HG02763 (cell line): ENCODE results near the gene STK35.

ENCODE experiments used
- ATAC-seq: cut with Tn5 transposase; IDR thresholded peaks from one replicate; pipeline ENCODE4 v1.9.1; 2021; ENCODE audit warnings: mild to moderate bottlenecking, moderate library complexity; ENCODE audit not compliant: unreplicated experiment

Gene STK35

GRCh38 chr20:2132461-2132901 is 30.9 kb downstream of the STK35 start:
- no peak for ATAC-seq

- no peak for ATAC-seq
Measured at GRCh38 chr20:2133318-2134183, 31.9 kb downstream of the STK35 start.

DNA sequence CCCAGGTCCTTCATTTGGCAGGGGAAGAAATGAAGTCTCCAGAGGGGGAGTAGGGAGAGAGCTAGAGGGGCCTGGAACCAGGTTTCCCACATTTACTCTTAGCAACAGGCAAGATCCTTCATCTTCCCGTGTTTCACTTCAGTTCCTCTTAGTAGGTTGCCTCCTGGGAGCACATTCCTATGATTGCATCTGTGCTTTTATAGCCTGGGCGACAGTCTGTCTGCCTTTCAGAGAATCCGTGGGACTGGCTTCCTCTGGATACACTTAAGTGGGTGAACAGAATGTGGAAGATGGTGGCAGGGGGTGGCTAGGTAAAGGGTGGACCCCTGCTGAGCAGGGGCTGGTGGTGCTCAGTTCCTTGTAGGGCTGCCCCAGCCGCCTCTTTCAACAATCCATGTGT is 33.4 kb downstream of the STK35 start:
- no peak for ATAC-seq

GRCh38 chr20:2136275-2136674 is 34.6 kb downstream of the STK35 start:
- no peak for ATAC-seq

- ATAC-seq = no peak
Measured at GRCh38 chr20:2137552-2138201, 36.0 kb downstream of the STK35 start.

DNA sequence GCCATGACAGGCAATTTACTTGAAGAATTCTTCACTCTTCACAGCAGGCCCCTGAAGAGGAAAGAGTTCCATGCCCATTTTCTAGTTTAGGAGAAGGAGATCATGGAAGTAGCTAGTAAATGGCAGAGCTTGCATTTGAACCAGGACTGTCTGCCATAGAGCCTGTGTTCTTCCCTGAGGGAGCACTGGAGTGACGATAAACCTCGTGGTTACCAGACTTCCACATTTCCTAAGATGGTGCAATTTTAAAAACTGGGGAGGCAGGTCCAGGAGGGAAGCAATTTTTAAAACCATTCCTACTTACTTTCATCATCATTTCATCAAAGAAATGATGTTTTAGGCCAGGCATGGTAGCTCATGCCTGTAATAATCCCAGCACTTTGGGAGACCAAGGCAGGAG is 36.8 kb downstream of the STK35 start:
- ATAC-seq = no peak

GRCh38 chr20:2139250-2139649 is 37.6 kb downstream of the STK35 start:
- no peak for ATAC-seq

DNA sequence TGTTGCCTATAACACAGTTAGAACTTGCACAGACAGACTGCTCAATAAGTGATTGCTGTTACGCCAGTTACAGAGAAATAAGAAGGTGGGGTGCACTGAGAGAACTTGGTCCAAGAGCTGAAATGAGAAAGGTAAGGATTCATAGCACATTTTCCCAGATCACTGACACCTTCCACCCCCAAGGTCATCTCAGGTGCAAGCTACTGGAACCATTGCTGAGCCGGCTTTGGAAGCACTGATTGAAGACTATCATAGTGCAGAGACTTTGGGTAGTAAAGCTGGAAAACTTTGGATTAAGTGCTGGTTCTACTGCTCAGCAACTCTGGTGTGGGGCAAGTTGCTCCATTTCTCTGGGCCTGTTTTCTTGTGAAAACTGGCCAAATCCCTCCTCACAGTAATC is 38.1 kb downstream of the STK35 start:
- ATAC-seq = no peak

DNA sequence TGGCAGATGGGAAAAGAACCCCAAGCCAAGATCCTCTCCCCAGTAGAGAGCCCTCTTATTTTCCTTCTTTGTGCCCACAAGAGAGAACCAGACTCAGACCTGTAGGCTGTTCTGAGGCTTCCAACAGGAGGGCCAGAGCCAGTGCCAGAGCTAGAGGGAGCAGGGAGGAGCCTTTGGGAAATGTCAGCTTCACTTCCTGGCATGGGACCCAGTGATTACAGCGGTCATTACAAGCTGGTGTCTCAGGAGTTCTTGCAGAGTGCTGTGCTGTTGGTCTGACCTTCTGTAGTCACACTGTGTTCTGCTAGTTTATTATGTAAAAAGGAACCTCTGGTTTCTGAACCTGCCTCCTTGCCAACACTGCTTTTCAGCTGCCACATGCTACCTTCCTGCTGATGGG is 38.9 kb downstream of the STK35 start:
- no peak for ATAC-seq

- no peak for ATAC-seq
Measured at GRCh38 chr20:2141600-2142575, 40.3 kb downstream of the STK35 start.

GRCh38 chr20:2142649-2143048 is 41.0 kb downstream of the STK35 start:
- ATAC-seq = no peak

GRCh38 chr20:2143594-2143993 is 42.0 kb downstream of the STK35 start:
- no peak for ATAC-seq

GRCh38 chr20:2144850-2145249 is 43.2 kb downstream of the STK35 start:
- no peak for ATAC-seq

DNA sequence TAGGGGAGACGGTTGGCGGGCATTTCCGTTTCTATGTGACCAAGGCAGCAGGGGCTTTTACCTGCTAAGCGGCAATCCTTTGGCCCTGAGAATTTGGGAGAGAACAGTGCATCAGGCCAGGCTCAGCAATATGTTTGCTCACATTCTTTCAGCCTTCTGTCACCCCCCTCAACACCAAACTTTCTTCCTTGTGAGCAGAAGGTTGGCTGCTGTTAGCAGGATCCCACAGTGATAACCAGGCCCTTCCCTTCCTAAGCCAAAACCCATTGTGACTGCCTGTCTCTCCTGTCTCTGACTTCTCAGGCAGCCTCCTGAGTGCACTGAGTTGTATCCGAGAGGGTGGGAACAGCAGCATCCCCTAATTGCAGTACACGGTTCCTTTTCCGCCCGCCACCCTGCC is 43.7 kb downstream of the STK35 start:
- no peak for ATAC-seq

- ATAC-seq = no peak
Measured at GRCh38 chr20:2146080-2146867, 44.6 kb downstream of the STK35 start.

GRCh38 chr20:2149507-2149906 is 47.9 kb downstream of the STK35 start:
- no peak for ATAC-seq

DNA sequence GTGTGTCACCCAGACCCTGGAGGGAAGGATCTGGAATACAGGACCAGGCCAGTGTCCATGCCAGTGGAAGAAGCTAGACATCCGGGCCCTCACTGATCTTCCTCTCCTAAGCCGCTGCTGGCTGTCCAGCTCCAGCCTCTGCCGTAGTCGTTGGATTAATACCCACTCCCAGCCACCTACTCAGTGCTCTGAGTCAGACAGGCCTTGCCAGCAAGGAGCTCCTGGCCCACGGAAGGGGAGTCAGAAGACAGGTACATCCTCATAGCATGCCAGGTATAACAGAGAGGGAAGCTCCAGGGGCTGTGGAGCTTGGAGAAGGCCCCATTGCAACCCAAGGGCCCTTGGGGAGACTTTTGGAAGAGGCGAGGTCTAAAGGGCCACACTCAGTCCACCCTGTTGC is 49.0 kb downstream of the STK35 start:
- no peak for ATAC-seq

GRCh38 chr20:2151858-2152281 is 50.2 kb downstream of the STK35 start:
- no peak for ATAC-seq

GRCh38 chr20:2152317-2152716 is 50.7 kb downstream of the STK35 start:
- ATAC-seq = no peak

DNA sequence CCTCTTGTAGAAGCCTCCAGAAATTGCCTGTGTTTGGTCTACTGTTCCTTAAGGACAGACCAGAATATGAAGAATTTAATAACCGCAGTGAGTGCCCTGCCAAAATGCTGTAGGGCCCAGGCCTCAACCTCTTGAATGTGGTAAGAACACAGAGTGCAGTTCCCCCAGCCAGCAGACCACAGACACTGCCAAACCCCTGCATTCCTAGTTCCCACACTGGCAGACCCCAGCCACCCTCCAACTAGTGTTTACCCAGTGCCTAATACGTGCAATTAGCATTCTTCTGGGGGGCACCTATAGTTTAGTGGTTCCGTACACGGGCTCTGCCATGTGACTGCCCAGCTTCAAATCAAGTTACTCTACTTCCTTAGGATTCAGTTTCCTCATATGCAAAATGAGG is 51.7 kb downstream of the STK35 start:
- no peak for ATAC-seq
